ENCODE results near the gene TPM3. TPM values are rescaled to one million over a fixed set of nuclear protein-coding genes. Genes with fewer than 3 reads are reported as not detected.
"Not testable (repeated sequence)": the region's sequence is repeated elsewhere in the genome, so short reads cannot be mapped to it uniquely, and the experiment has no call there.

Gene TPM3
- total RNA-seq, 1 donor from 2014 or later: 797 TPM

DNA sequence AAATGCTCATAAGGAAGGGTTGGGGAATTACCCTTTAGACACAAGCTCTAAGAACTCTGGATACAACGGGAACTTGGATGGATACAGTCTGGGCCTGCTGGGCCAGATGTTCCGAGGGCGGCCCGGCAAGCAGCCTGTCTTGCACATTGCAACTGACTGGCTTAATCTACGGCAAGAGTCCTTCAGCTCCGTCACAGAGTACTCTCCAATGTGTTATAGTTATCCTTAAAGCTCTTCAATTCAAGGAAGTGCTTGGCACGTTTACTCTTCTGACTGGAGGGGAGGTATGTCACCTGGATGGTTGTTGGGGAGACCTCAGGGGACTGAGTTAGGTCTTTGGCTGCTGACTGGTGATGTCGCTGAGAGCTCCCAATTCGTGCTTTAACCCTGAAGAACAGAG lies 15.4 kb upstream of the TPM3 start:
- intact Hi-C loops (cut with micrococcal nuclease): no loop called here

DNA sequence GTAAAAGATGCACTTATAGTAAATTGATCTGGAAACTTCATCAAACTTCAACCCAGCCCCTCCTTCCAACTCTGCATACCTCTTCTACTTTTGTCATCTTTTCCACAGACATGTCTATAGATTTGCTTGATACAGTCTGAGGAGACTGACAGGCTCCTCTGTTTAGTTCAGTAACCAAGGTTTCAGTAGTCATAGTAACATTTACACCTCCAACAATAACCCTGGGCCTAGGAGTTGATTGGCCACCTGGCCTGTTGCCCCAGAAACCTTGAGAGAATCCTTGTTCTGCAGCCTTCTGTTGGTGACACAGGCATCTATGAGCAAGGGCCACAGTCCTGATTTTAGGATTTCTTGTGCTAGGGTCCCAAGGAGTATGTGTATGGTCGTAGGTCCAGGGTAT lies 14.3 kb upstream of the TPM3 start, which contains the start of gene CFAP141:
Gene CFAP141, minus strand, starts transcription at position 138 of the 400 bp plus-strand sequence. Its CDS starts 26 bp downstream, at position 112.
- intact Hi-C loops (cut with micrococcal nuclease): no loop called here

DNA sequence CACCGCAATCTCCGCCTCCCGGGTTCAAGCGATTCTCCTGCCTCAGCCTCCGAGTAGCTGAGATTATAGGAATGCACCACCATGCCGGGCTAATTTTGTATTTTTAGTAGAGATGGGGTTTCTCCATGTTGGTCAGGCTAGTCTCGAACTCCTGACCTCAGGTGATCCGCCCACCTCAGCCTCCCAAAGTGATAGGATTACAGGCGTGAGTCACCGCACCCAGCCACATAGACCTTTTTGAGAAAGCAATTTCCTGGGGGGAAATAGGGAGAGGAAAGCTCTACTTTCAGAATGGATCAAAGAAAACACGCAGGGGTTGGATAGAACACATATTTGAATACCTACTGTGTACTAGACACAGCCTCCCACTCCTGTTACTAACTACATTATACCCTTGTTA lies 13.9 kb upstream of the TPM3 start:
- intact Hi-C loops (cut with micrococcal nuclease): not testable (repeated sequence)

DNA sequence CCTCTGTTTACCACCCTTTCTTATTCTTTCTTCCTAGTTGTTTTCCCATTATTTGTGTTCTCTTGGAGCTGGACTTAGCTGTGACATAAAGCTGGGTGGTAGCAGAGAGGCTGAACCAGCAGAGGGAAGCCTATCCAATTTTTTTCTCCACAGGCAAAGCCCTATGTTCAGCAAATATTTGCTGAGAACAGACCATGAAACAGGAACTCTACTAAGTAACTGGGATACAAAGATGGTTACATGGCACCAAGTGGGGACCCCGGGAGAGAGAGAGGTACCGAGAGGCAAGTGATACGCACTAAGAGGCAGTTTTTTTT lies 7.6 kb upstream of the TPM3 start:
- intact Hi-C loops (cut with micrococcal nuclease): loop anchor here (1.0 to 5.0 kb wide), 2 partner anchors 73 to 278 kb away; partner anchors contain the start of gene HAX1

DNA sequence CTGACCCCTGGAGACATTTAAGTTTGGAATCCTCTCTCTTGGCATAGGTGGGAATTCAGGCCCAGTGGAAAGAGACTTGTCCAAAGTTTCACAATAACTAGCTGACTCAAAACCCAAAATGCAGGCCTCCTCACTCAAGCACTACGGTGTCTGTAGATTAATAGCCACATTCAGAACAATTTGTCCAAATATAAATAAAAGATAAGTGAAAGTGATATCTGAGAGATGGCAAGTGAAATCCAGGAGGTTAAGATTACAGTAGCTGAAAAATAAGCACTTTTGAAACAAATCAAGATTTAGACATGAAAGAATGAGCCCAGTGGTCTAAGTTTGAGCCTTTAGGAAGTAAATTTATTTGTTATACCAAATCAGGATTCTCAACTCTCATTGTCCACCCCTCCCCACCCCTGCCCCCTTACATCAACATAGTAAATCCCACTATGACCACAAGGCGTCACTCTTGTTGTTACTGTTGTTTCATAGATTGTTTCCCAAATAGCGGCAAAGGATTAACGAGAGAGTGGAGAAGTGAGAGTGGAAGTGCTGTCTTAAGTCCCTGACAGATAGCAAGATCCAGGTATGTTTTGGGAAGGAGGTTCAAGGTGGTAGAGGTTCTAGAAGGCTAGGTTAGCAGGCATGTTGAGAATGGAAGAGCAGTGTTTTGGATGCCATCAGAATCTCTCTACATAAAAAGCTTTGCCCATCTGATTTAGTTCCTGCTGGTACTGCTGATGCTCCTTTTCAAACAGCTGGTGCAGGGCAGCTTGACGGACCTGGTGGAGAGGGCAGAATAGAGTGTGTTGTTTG lies 7.1 kb upstream of the TPM3 start:
- intact Hi-C loops (cut with micrococcal nuclease): loop anchor here (1.0 to 5.0 kb wide), 2 partner anchors 73 to 278 kb away; partner anchors contain the start of gene HAX1

DNA sequence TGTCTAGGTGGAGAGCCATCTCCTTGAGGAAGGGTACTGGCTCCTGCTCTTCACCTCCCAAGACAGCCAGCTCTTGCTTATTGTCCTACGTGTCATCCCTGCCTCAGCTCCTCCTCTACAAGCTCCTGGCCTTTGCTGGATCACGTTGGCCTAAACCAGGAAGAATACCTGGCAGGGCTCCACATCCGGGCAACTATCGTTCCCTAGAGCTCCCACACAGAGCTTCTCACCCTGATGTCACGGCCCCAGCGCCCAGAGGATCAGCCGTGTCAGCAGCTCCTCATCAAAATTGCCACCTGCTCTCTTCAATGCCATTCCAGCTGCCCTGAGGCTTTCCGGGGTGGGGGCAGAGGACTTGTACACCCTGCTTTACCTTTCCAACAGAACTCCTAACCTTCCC lies 1.9 kb upstream of the TPM3 start:
- intact Hi-C loops (cut with micrococcal nuclease): no loop called here

DNA sequence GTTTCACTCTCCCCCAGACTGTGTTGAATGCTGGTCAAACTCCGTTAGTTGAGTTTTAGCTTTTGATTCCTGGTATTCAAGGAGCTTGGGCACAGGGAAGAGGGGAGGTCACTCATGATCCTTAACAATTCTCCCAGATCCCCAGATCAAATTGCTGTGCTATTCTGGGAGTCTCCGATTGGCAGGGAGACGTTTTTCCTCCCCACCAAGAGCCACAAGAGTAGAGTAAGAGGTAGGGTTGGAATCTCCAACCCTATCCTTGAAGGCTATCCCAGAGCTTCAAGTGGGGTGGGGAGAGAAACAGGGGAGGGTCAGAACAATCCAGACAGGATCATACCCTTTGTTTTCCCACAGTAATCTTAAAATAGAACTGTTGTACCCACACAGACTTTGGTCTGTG lies 576 bp upstream of the TPM3 start:
- intact Hi-C loops (cut with micrococcal nuclease): no loop called here

DNA sequence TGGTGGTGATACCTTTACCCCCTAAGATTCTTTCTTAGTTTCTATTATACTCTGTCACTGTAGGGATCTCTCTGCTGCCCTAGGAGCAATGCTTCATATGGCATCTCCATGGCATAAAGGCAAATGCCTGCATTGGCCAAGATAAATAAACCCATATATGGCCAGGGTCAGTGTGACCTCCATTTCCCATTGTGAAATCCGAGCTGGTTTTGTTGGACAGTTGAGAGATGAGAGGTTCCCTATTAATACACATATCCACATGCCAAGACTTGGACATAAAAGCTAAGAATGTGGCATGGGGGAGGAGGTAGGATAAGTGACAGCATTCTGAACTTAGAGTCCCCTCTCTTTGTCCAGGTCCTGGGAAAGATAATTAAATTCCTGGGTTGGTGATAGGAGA lies 1.4 kb downstream of the TPM3 start:
- intact Hi-C loops (cut with micrococcal nuclease): no loop called here

DNA sequence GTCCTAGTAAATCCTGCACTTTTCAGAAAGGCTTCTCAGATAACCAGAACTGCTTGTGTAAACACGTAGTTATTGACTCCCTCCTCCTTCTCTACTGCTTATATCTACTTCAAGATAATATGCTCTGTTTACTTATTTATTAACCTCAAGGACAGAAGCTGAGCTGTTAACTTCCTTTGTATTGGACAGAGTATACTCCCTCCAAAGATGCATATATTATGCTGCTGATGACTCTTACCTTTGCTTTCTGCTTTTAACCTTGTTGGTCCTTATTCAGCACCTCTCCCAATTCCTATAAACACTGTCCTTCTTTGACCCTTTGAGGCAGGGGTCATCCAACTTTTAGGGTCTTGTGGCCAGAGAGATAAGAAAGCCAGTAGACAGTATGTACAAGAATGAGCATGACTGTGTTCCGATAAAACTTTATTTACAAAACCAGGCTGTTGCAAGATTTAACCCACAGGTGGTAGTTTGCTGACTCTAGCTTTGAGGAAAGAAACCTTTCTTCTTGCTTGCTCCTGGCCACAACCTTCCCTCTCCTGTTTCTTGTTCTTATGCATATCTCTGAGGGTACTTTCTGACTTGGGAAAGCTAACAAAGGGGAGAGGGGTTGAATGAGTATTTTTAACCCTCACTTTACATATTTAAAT lies 4.9 kb downstream of the TPM3 start:
- intact Hi-C loops (cut with micrococcal nuclease): loop anchor here (1.0 kb wide), 1 partner anchor 85 kb away; the partner anchor contains the start of gene HAX1

DNA sequence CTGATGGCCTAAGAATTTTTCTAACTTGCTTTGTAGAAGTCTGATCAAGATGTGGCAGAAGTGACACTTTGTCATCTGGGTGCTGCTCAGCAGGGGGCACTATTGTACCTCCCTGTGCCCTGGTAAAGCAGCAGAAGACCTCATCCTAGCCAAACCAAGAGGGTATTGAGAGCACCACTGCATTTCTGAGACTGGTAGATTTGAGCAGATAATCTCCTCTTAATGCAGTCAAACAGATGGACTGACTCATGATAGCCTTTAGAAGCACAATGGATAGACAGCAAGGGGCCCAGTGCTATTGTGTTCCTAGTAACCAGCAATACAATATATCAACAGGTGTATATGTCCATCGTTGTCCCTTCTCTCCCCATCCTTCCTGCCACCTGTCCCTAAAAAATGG lies 5.7 kb downstream of the TPM3 start:
- intact Hi-C loops (cut with micrococcal nuclease): loop anchor here (1.0 kb wide), 1 partner anchor 86 kb away; the partner anchor contains the start of gene HAX1

DNA sequence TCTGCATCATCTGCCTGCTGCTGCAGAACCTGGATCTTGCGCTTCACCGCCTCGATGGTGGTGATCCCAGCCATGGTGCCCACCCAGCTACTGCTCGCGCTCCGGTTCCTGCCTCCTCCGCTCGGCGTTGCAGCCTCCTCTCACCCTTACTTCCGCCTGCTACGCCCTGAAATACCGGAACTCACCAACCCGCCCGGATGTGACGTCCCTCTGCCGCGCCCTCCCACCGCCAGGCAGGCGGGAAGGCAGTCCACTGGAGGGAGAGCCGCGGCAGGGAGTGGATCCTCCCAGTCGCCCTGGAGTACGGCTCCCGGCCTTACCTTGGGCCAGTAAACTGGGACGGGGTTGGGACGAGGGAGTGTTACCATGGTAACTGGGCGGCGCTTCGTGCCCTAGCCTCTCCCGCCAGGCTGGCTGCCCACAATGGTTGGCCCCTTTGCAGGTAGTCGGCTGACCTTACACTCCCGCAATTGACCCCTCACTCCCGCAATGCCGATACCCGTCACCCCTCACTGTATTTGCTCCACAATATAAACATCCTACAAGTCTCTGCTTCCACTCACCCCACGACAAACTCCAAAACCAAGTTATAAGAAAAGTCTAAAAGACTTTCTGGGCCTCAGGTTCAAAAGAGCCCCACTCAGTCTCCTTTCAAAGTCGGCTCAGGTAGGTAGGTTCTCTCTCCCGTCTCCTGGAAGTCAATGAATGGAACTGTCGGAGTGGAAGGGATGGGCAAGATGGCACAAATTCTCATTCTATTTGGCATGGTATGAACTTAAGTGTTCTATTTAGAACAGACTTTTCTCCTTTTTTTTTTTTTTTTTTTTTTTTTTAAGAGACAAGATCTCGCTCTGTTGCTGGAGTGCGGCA lies 8.6 kb downstream of the TPM3 start:
- intact Hi-C loops (cut with micrococcal nuclease): loop anchor here (2.0 kb wide), 1 partner anchor 146 kb away; no protein-coding TSS in a partner anchor

DNA sequence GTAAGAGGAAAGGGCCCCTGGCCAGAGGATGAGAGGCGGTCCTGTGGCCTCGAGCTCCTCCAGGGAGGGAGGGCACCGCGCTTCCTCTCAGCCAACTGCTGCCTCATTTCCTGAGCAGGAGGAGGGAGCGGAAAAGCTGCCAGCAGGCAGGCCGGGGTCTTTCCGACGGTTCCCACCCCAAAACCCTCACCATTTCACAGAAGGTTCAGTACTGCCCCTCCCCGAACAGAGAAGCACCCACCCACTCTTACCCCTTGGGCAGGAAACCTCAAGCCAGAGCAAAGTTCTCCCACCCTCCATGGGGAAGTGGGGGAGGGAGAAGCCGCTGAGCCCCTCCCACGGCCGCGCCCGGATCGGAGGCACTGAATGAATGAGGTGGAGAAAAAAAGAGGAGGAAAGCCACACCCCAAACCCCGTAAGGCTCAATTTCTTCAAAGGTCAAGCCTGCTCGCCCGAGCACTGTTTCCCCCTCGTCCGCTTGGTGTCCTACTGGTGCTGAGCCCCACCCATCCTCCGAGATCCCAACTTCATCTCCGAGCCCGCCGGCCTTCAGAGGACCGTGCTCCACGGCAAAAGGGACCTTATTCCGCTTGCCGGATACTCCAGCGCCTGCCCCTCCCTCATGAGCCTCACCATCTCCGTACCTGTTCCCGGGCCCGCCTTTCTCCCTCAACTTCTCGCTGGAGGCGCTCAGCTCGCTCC lies 9.4 kb downstream of the TPM3 start:
- intact Hi-C loops (cut with micrococcal nuclease): loop anchor here (1.0 to 2.0 kb wide), 5 partner anchors 24 to 259 kb away; partner anchors contain the start of gene RPS27

DNA sequence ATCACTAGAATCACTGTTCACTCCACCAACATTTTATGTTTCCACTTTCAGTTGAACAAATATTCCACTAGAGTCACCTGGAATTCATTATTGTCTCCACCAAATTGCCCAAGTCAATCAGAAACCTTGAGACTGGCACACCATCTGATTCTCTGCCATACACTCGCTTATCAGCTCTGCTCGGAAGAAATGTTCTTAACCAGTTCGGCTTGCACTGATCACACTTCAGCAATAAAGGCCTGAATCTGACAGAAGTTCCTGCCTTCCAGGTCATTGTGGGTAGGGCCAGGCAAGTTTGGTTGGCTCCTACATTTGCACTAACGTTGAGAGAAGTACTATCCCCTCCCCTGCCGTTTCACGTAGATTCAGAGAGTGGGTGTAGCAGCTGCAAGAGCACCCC lies 10.0 kb downstream of the TPM3 start:
- intact Hi-C loops (cut with micrococcal nuclease): loop anchor here (1.0 to 2.0 kb wide), 5 partner anchors 24 to 259 kb away; partner anchors contain the start of gene RPS27

DNA sequence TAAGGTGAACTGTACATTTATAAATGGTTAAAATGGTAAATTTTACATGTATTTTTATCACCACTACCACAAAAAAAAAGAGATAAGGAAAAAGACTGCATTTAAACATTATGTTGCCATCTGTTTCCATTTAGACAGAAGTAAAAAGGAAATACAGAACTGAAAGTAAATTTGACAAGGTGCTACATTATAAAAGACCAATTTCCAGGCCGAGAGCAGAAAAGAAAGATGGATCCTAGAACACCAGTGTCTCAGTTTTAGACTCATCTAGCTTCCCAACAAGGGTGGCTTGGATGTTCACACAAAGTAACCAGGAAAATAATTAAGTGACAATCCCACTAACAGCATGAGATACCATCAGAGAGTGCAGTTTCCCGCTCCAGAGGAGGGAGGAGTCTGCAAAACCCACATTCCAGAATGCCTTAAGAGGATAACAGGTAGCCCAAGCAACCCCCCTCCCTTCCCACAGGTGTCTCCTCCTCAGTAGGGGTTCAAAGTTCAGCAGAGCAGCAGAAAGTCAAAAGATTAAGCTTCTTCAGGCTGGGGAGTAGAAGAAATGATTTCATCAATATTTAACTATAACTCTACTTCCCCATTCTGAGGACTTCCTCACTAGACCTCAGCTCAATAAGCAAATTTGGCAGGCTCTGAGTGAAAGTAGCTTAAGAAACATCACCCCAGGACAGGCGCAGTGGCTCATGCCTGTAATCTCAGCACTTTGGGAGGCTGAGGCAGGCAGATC lies 11.8 kb downstream of the TPM3 start:
- intact Hi-C loops (cut with micrococcal nuclease): no loop called here

DNA sequence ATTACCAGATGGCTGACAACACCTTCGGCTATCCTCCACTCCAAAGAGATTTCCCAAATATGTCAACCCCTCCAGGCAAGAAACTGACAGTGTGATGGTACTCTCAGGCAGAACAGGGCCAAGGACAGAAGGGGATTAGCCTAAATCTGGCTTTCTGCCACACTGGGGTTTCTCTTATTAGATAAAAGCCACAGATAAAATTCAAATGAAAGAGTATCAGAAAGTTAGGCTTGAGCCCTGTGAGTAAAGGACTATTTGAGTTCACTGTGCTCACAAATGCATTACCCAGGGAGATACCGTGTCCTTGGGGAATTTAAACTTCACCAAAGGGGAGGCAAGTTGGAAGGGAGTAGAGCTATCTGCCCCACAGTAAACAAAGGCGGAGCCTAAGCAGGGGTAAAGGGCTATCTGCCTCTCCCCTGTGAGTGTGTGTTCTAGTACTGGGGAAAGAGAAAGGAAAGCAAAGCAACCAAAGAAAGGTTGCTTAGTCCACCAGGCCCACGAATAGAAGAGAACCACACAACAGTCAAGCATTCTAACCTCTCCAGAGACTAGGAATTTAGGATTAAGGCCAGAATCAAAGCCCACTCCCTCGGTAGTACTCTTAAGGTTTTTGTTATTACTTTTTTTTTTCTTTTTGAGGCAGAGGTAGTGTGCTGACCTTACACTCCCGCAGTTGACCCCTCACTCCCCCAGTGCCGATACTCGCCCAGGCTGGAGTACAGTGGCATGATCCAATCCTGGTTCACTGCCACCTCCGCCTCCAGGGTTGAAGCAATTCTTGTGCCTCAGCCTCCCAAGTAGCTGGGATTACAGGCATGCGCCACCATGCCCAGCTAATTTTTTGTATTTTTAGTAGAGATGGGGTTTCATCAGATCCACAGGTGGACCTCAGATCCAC lies 12.7 kb downstream of the TPM3 start:
- intact Hi-C loops (cut with micrococcal nuclease): no loop called here

DNA sequence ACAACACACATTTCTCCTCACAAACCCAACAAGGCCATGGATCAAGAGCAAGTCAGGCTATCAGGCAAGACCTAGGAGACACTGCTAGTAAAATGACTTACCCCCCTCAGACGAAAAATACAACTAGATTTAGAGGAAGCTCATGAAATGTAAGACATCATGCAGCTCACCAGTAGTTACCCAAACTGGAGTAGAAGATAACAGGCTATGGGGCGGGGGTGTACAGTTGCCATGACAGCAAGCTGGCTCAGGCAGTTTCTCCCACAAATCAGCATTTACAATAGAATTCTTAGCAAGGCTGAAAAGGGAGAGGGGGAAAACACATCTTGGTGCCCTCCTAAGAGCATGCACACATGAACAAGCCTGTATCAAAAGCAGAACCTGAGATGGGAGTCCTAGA lies 13.9 kb downstream of the TPM3 start:
- intact Hi-C loops (cut with micrococcal nuclease): no loop called here

DNA sequence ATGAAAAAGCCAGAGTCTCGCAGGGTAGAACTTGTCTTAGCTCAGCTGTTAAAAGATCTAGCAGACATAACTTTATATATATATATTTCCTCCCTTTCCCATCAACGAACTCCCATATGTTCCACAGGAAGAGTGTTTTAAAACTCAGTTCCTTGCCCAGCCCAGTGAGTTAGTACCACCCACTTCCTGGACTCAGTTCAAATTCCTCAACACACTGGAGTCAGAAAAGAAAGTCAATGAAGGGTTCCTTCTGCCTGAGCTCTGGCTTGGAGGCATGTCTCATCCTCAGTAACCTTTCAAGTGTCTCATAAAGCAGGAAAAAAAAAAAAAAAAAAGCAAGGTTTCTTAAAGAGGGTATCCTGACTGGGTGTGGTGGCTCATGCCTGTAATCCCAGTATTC lies 15.6 kb downstream of the TPM3 start:
- intact Hi-C loops (cut with micrococcal nuclease): no loop called here

DNA sequence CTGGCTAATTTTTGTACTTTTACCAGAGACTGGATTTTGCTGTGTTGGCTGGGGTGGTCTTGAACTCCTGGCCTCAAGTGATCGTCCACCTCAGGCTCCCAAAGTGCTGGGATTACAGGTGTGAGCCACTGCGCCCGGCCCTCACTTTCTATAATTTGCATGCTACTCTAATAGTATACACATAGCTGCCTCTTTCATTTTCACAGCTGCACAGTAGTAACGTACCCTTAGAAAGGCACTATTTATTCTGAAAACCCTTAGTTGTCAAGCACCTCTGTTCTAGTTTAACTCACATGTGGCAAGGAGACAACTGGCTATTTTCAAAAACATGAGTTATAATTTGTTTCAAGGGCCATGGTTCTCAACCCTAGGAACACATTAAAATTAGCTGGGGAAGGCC lies 17.2 kb downstream of the TPM3 start:
- intact Hi-C loops (cut with micrococcal nuclease): no loop called here

DNA sequence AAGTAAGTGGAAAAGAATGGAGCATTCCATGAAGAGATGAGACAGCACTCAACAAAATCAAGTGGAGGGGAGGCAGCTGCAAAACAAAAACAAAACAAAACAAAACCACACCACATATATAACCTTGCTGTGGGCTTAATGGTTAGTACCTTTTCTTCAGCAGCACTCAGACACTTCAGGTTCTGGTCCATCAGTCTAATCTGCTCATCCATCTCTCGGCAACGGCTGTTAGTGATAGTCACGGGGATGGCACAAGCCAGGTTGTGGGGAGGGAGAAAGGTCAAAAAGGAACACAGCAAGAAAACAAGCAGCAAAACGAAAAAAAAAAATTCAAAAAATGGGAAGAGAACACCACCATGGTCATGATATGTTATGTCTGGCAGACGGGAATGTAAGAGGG lies 20.0 kb downstream of the TPM3 start:
- intact Hi-C loops (cut with micrococcal nuclease): no loop called here

All from T-helper 2 cell treated with Interferon-gamma antibody and Interleukin-4, amounts not matched to agents 100 ng/mL and 5 ng/mL, for 36 hours (primary cell).